NCI-H2107 (cell line): ENCODE data around the gene CRTC1.
A peak's percentile ranks its signal among the peaks of the same experiment; 100 is the strongest.
"Not testable (repeated sequence)": the region's sequence is repeated elsewhere in the genome, so short reads cannot be mapped to it uniquely, and the experiment has no call there.

Source experiments
- DNase-seq: peaks from one replicate; lab custom pipeline; 2025; lab: John Stamatoyannopoulos, UW

Gene CRTC1

DNA sequence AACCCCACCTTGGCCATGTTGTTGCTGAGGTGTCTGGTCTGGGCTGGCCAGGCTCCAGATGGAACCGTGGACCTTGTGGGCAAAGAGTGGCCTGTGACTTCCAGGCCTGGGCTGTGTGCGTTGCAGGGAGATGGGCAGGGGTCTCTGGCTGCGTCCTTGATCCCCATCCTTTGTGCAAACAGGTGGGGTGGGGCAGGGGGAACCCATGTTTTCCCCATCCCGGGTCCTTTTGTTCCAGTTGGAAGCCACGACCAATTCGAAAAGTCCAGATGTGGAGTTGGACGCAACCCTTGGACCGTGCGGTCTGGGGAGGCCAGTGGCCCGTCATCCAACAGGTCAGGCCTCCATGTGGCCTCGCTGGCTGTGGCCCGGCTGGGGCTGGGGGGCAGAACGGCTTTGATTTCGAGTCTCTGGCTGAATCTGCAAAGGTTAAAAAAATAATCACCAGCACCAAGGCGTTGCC is 120.7 kb downstream of the CRTC1 start:
- DNase-seq: no peak

GRCh38 chr19:18804643-18805042 is 121.2 kb downstream of the CRTC1 start:
- no peak for DNase-seq

DNA sequence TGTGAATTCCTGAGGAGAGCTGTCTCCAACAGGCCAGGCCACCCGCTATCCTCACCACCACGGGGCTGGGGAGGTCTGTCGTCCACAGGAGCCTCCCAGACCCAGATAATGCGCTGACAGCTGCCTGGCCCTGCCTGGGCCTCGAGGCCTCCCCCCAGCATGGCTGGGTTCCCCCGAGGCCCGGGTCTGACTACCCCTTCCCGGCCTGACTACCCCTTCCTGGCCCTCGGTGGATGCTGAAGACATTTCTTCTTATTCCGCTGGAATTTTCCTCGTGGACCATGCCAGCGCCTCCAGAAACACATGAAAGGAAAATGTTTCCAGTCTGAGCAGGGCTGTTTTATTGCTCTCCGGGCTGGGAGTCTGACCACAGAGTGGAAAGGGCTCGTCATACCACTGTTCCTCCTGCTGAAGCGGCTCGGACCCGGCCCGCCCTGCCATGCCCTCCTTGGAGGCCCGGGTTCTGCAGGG is 124.4 kb downstream of the CRTC1 start:
- DNase-seq: no peak

DNA sequence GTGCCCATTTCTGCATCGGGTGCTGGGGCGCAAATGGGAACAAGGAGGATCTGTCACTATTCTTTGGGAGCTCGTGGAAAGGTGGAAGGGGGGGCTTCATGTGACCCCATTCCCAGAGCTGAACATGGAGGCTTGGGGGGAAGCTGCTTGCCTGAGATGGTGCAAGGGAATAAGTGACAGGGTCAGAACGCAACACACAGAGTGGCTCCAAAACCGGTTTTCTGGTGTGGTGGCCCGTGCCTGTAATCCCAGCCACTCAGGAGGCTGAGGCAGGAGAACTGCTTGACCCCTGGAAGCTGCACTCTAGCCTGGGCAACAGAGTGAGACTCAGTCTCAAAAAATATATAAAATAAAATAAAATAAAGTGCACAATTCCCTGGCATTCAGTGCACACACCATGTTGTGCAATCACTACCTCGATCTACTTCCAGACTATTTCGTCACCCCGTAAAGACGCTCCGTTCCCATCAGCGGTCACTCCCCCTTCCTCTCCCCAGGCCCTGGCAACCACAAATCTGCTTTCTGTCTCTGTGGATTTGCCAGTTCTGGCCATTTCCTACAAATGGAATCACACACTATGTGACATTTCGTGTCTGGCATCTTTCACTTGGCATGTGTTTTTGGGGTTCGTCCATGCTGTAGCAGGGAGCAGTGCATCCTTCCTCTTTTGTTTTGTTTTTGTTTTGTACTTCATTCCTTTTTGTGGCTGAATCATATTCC is 125.8 kb downstream of the CRTC1 start:
- DNase-seq: no peak

DNA sequence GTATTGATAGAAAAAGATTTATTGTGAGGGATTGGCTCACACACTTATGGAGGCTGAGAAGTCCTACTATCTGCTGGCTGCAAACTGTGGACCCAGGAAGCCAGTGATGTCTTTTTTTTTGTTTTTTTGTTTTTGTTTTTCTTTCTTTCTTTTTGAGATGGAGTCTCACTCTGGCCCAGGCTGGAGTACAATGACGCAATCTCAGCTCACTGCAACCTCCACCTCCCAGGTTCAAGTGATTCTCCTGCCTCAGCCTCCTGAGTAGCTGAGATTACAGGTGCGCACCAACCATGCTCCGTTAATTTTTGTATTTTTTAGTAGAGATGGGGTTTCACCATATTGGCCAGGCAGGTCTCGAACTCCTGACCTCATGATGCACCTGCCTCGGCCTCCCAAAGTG is 128.2 kb downstream of the CRTC1 start:
- not testable (repeated sequence) for DNase-seq

- no peak for DNase-seq
Observed at GRCh38 chr19:18814063-18814462, 130.6 kb downstream of the CRTC1 start.

GRCh38 chr19:18815673-18816072 is 132.2 kb downstream of the CRTC1 start:
- DNase-seq: no peak

- DNase-seq: not testable (repeated sequence)
Observed at GRCh38 chr19:18816645-18817044, 133.2 kb downstream of the CRTC1 start.

GRCh38 chr19:18817574-18817973 is 134.1 kb downstream of the CRTC1 start:
- no peak for DNase-seq

GRCh38 chr19:18828786-18829185 is 145.3 kb downstream of the CRTC1 start:
- DNase-seq: no peak

- no peak for DNase-seq
Observed at GRCh38 chr19:18830488-18830887, 147.0 kb downstream of the CRTC1 start.

DNA sequence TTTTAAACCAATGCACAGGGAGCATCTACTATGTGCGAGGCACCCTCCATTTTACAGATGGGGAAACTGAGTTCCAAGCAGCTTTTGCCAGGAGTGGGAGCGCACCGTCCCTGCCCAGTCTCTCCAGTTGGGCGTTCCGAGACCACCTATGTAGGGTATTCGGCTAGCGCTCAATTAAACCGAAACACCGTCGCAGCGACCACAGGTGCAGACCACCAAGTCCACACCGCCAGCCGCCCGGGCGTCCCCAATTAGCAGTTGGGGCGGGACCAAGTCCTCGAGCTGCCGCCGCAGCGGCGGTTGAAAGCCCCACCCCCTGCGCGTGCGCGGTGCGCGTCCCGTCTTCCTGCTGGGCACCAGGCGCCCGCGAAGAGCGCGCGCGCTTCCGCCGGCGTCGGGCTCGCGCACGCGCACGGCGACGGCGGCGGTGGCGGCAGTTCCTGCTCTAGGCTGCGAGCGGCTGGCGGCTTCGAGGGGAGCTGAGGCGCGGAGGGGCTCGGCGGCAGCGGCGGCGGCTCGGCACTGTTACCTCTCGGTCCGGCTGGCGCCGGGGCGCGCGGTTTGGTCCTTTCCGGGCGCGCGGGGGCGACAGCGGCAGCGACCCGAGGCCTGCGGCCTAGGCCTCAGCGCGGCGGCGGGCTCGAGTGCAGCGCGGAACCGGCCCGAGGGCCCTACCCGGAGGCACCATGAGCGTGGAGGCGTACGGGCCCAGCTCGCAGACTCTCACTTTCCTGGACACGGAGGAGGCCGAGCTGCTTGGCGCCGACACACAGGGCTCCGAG is 148.2 kb downstream of the CRTC1 start, which contains the start of gene UPF1:
Gene UPF1 (plus strand): TSS at position 436 of the 782 bp plus-strand sequence. CDS start 251 bp downstream, at position 687.
- peak; percentile 82 for DNase-seq
